HL-60 (cell line): ENCODE measurements around the gene KRTAP4-8.
"Not testable (repeated sequence)": the region's sequence is repeated elsewhere in the genome, so short reads cannot be mapped to it uniquely, and the experiment has no call there.

Experiments used
- DNase-seq, 2 experiments: peaks; one replicate each; pipeline ENCODE4 v3.0.0-alpha.2; 2010 to 2020; ENCODE audit warnings: low read depth in 1 of 2, low spot score in 1 of 2
- H3K27ac ChIP-seq: fragments of 250-450 bp; sonication (Bioruptor Pico); replicated peaks from 2 replicates; pipeline ENCODE4 v1.5.1; 2020; ENCODE audit warnings: mild to moderate bottlenecking, moderate library complexity
- H3K27me3 ChIP-seq: fragments of 250-450 bp; sonication (Bioruptor Pico); 2 replicates; pipeline ENCODE4 v1.5.1; 2021; ENCODE audit warnings: mild to moderate bottlenecking, moderate library complexity; ENCODE audit not compliant: insufficient read depth, poor library complexity, severe bottlenecking
- H3K4me3 ChIP-seq: replicated peaks from 2 replicates; pipeline ENCODE4 v1.5.1; 2011; ENCODE audit warnings: mild to moderate bottlenecking, control low read depth, low read length; ENCODE audit not compliant: insufficient read depth
- GABPA ChIP-seq: IDR thresholded peaks from 2 replicates; pipeline ENCODE4 v1.6.1; 2012; ENCODE audit warnings: low read depth
- POLR2AphosphoS5 ChIP-seq: IDR thresholded peaks from 2 replicates; pipeline ENCODE4 v1.6.1; 2012; ENCODE audit warnings: low read depth
- SPI1 ChIP-seq: IDR thresholded peaks from 2 replicates; pipeline ENCODE4 v1.6.1; 2012; ENCODE audit warnings: low read depth, mild to moderate bottlenecking, borderline replicate concordance
- TF ChIP-seq, protein P1 (sequence below): IDR thresholded peaks from 2 replicates; pipeline ENCODE4 v1.6.1; 2012; ENCODE audit warnings: low read depth; ENCODE audit not compliant: insufficient replicate concordance
- TF ChIP-seq, protein P2 (sequence below): IDR thresholded peaks from one replicate; pipeline ENCODE4 v1.5.1; 2011; ENCODE audit warnings: low read length, control low read depth, inconsistent platforms; ENCODE audit not compliant: insufficient read depth

The KRTAP4-8 gene

DNA sequence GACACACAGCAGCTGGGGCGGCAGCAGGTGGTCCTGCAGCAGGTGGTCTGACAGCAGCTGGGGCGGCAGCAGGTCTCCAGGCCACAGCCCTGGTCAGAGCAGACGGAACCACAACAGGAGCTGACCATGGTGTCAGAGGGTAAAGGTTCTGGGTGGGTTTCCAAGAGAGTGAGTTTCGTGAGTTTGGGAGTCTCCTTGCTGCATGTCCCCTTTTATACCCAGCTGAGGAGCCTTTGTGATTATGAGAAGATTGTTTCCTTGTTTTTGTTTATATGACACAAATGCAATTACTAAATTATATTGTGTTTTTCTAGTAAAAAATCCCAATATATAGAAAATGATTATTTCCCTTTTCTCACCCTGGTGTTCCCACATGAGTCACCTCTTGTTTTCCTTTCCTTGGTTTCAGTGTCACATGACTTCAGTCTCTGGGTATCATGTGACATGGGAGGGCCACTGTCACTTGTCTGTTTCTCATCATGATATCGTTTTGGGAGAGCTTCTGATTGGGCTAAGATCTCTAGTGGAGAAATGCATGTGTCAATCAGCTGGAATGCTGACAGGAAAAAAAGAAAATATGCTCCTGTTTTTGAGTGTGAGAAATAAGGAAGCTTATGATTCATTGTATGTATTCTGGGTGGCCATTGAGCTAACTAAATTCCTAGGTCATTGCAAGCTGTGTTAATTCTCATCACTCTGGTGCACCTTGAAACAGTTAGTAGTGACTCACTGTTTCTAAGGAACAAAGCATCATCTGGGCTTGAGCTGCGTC is 42.6 kb upstream of the KRTAP4-8 start, which contains the start of gene KRTAP4-6:
TSS of gene KRTAP4-6 (minus strand) at position 185 of the 772 bp plus-strand sequence. CDS start at position 128, 57 bp downstream.
- TF ChIP-seq SPI1 = no peak
- TF ChIP-seq, protein P1, sequence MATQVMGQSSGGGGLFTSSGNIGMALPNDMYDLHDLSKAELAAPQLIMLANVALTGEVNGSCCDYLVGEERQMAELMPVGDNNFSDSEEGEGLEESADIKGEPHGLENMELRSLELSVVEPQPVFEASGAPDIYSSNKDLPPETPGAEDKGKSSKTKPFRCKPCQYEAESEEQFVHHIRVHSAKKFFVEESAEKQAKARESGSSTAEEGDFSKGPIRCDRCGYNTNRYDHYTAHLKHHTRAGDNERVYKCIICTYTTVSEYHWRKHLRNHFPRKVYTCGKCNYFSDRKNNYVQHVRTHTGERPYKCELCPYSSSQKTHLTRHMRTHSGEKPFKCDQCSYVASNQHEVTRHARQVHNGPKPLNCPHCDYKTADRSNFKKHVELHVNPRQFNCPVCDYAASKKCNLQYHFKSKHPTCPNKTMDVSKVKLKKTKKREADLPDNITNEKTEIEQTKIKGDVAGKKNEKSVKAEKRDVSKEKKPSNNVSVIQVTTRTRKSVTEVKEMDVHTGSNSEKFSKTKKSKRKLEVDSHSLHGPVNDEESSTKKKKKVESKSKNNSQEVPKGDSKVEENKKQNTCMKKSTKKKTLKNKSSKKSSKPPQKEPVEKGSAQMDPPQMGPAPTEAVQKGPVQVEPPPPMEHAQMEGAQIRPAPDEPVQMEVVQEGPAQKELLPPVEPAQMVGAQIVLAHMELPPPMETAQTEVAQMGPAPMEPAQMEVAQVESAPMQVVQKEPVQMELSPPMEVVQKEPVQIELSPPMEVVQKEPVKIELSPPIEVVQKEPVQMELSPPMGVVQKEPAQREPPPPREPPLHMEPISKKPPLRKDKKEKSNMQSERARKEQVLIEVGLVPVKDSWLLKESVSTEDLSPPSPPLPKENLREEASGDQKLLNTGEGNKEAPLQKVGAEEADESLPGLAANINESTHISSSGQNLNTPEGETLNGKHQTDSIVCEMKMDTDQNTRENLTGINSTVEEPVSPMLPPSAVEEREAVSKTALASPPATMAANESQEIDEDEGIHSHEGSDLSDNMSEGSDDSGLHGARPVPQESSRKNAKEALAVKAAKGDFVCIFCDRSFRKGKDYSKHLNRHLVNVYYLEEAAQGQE = no peak
- no peak for TF ChIP-seq GABPA
- TF ChIP-seq, protein P2, sequence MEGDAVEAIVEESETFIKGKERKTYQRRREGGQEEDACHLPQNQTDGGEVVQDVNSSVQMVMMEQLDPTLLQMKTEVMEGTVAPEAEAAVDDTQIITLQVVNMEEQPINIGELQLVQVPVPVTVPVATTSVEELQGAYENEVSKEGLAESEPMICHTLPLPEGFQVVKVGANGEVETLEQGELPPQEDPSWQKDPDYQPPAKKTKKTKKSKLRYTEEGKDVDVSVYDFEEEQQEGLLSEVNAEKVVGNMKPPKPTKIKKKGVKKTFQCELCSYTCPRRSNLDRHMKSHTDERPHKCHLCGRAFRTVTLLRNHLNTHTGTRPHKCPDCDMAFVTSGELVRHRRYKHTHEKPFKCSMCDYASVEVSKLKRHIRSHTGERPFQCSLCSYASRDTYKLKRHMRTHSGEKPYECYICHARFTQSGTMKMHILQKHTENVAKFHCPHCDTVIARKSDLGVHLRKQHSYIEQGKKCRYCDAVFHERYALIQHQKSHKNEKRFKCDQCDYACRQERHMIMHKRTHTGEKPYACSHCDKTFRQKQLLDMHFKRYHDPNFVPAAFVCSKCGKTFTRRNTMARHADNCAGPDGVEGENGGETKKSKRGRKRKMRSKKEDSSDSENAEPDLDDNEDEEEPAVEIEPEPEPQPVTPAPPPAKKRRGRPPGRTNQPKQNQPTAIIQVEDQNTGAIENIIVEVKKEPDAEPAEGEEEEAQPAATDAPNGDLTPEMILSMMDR = no peak
- no peak for TF ChIP-seq POLR2AphosphoS5
- no peak for DNase-seq
- Histone ChIP-seq H3K27me3 (no peaks in the 10 kb centered on the region), H3K27ac (no peak within 1 kb of the TSS), H3K4me3 (no peak within 1 kb of the TSS)

DNA sequence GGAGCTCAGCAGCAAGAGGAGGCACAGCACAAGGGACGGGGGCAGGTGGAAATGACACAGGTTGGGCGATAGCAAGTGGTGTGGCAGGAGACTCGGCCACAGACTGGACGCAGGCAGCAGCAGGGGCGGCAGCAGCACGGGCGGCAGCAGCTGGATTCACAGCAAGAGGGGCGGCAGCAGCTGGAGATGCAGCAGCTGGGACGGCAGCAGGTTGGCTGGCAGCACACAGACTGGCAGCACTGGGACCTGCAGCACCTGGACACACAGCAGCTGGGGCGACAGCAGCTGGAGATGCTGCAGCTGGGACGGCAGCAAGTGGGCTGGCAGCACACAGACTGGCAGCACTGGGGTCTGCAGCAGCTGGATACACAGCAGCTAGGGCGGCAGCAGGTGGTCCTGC is 41.9 kb upstream of the KRTAP4-8 start:
- not testable (repeated sequence) for DNase-seq, H3K27ac ChIP-seq, H3K27me3 ChIP-seq, H3K4me3 ChIP-seq

DNA sequence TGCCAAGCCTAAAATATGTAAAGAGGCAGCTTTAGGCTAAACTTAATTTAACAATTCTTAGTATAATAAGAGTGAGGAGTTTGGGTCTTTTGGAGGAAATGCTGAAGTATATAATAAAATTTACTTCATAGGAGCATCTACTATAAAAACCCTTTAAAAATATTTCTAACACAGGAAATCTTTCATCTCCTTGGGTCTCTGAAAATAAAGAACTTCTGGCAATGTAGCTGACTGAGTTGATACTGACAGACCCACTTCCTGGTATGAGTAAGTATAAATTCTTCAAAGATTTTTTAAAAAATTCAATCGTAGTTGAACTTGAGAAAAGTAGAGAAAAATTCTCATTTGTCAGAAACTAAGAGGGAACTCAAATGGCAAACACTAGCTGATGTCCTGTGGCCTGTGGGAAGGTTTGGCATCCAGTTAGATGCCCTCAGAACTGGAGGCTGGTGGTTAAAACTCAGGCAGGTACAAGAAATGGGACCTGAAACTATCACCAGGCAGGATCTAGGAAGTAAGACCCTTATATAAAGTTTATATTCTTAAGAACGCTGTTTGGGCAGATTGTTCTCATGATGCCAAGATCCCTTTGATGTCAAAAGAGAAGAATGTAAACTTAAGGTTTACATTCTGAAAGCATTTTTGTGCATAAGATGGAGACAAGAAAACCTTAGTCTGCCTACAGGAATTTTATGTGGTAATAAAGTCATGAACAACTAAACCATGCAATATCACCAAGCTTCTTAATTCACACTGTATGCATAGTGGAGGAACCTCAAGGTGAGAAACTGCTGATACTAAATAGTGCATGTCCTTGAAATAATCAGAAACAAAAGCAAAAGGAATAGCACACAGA is 36.2 kb upstream of the KRTAP4-8 start:
- H3K4me3 ChIP-seq = no peak overlapping the region
- no peak overlapping the region for H3K27ac ChIP-seq
- no peak for DNase-seq
- no peaks in the 10 kb centered on the region for H3K27me3 ChIP-seq
- no peak for TF ChIP-seq GABPA
- TF ChIP-seq, protein P1 = no peak
- no peak for TF ChIP-seq SPI1

DNA sequence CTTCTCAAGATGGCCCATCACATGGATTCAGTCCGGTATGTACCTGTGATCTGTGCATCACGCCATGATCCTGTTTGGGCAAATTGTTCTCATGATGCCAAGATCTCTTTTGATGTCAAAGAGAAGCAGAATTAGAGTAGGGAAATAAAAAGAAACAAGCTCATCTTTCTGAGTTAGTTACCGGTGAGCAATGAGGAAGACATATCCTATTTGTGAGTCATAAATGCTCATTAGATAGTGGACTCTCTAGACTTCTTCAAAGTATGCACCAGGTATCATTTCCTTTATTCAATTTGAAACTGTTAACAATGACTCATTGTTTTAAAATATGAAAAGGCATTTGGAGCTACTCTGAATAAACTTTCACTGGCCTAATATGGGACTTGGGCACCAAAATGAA is 34.0 kb upstream of the KRTAP4-8 start:
- no peak for TF ChIP-seq GABPA

DNA sequence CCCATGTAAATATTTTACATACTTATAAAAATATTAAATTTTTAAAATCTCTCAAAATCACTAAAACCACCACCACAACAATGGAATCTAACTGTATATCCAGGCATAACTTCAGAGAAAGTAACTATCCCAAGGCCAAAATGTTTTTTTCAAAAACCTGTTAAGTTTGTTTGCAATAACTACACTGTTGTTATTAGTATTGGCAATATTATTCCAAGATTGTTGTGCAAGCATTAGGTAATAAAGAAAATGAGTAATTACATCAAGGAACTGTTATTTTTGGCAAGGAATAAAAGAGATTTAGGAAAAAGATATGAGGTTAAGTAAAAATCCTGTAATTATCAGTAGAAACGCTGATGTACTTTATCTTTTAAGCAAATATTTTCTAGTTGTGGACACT is 29.4 kb upstream of the KRTAP4-8 start:
- no peak overlapping the region for H3K27ac ChIP-seq
- H3K4me3 ChIP-seq = no peak overlapping the region
- no peak for DNase-seq
- TF ChIP-seq, protein P1 = no peak
- TF ChIP-seq POLR2AphosphoS5 (no peak), SPI1 (no peak), GABPA (no peak)
- TF ChIP-seq, protein P2 = no peak
- no peaks in the 10 kb centered on the region for H3K27me3 ChIP-seq

More for the DNA sequence above, 34.0 kb upstream of the KRTAP4-8 start:
- Histone ChIP-seq H3K27ac (no peak overlapping the region), H3K27me3 (no peaks in the 10 kb centered on the region), H3K4me3 (no peak overlapping the region)
- no peak for DNase-seq
